Trophoblast cell (in vitro differentiated cells and primary cell): ENCODE measurements around the gene VPS39.
"Not testable (repeated sequence)": the region's sequence is repeated elsewhere in the genome, so short reads cannot be mapped to it uniquely, and the experiment has no call there.

ENCODE experiments used
- DNase-seq, 2 donors: peaks; one replicate each; pipeline ENCODE4 v3.0.0-alpha.2; 2016
- H2AFZ ChIP-seq: 2 replicates; pipeline ENCODE4 v1.6.1; 2013; ENCODE audit warnings: low read length, moderate library complexity, mild to moderate bottlenecking; ENCODE audit not compliant: insufficient read depth, poor library complexity
- H2AK5ac ChIP-seq: 2 replicates; pipeline ENCODE4 v1.6.1; 2013; ENCODE audit warnings: mild to moderate bottlenecking, low read length
- H2BK120ac ChIP-seq: 2 replicates; pipeline ENCODE4 v1.6.1; 2013; ENCODE audit warnings: low read length, mild to moderate bottlenecking, moderate library complexity; ENCODE audit not compliant: insufficient read depth, poor library complexity
- H2BK12ac ChIP-seq: 2 replicates; pipeline ENCODE4 v1.6.1; 2013; ENCODE audit warnings: mild to moderate bottlenecking, low read length, moderate library complexity
- H2BK5ac ChIP-seq: 2 replicates; pipeline ENCODE4 v1.6.1; 2013; ENCODE audit warnings: low read length, low read depth, moderate library complexity, mild to moderate bottlenecking; ENCODE audit not compliant: poor library complexity
- H3K14ac ChIP-seq: 2 replicates; pipeline ENCODE4 v1.6.1; 2013; ENCODE audit warnings: mild to moderate bottlenecking, low read length
- H3K18ac ChIP-seq: 2 replicates; pipeline ENCODE4 v1.6.1; 2013; ENCODE audit warnings: mild to moderate bottlenecking, low read length
- H3K23ac ChIP-seq: 2 replicates; pipeline ENCODE4 v1.6.1; 2013; ENCODE audit warnings: low read length
- H3K27ac ChIP-seq: 2 replicates; pipeline ENCODE4 v1.5.1; 2013; ENCODE audit warnings: low read depth, mild to moderate bottlenecking, inconsistent platforms, low read length, moderate library complexity
- H3K27me3 ChIP-seq: 2 replicates; pipeline ENCODE4 v1.6.1; 2013; ENCODE audit warnings: inconsistent platforms, mild to moderate bottlenecking, low read length, moderate library complexity; ENCODE audit not compliant: insufficient read depth
- H3K36me3 ChIP-seq, 2 experiments: 1 replicate in 1 of 2; 2 replicates in 1 of 2; pipeline ENCODE4 v1.6.1; 2013; ENCODE audit warnings: low read length in 2 of 2, mild to moderate bottlenecking in 2 of 2, moderate library complexity in 1 of 2; ENCODE audit not compliant: insufficient read depth in 2 of 2, control insufficient read depth in 1 of 2
- H3K4ac ChIP-seq: 2 replicates; pipeline ENCODE4 v1.6.1; 2013; ENCODE audit warnings: low read depth, mild to moderate bottlenecking, low read length, moderate library complexity
- H3K4me1 ChIP-seq, 2 experiments: 1 replicate in 1 of 2; 2 replicates in 1 of 2; pipeline ENCODE4 v1.6.1; 2013; ENCODE audit warnings: low read length in 2 of 2, mild to moderate bottlenecking in 2 of 2, moderate library complexity in 1 of 2; ENCODE audit not compliant: insufficient read depth in 2 of 2, control insufficient read depth in 1 of 2
- H3K4me2 ChIP-seq: 2 replicates; pipeline ENCODE4 v1.6.1; 2013; ENCODE audit warnings: inconsistent platforms, mild to moderate bottlenecking, low read length, moderate library complexity
- H3K4me3 ChIP-seq: 2 replicates; pipeline ENCODE4 v1.5.1; 2013; ENCODE audit warnings: mild to moderate bottlenecking, low read depth, low read length, inconsistent platforms
- H3K79me1 ChIP-seq: one replicate; pipeline ENCODE4 v1.6.1; 2013; ENCODE audit warnings: low read length
- H3K79me2 ChIP-seq: 2 replicates; pipeline ENCODE4 v1.6.1; 2013; ENCODE audit warnings: low read length, mild to moderate bottlenecking; ENCODE audit not compliant: control insufficient read depth, insufficient read depth, poor library complexity
- H3K9ac ChIP-seq: 2 replicates; pipeline ENCODE4 v1.6.1; 2013; ENCODE audit warnings: mild to moderate bottlenecking, low read length
- H3K9me3 ChIP-seq: 2 replicates; pipeline ENCODE4 v1.6.1; 2013; ENCODE audit warnings: low read depth, mild to moderate bottlenecking, control low read depth, inconsistent platforms, low read length; ENCODE audit not compliant: insufficient read depth
- H4K12ac ChIP-seq: 2 replicates; pipeline ENCODE4 v1.6.1; 2013; ENCODE audit warnings: low read depth, mild to moderate bottlenecking, low read length, moderate library complexity
- H4K8ac ChIP-seq: 2 replicates; pipeline ENCODE4 v1.6.1; 2013; ENCODE audit warnings: low read depth, mild to moderate bottlenecking, low read length, moderate library complexity
- H4K91ac ChIP-seq: one replicate; pipeline ENCODE4 v1.6.1; 2013; ENCODE audit warnings: low read depth, mild to moderate bottlenecking, low read length, moderate library complexity
- WGBS: extraction: QIAGEN DNeasy Blood & Tissue Kit; methylation state at CpG from one replicate; pipeline ENCODE4 v1.1.7; 2013; ENCODE audit warnings: missing lambda C conversion rate; ENCODE audit not compliant: insufficient read length, insufficient coverage; ENCODE audit errors: extremely low coverage; 5-methylcytosine and 5-hydroxymethylcytosine counted together

Gene VPS39

GRCh38 chr15:42233107-42233506 lies 25.0 kb upstream of the VPS39 start:
- no peak overlapping the region for H3K14ac ChIP-seq
- H3K79me2 ChIP-seq, result no peaks in the 10 kb centered on the region
- H2AK5ac ChIP-seq, result no peak overlapping the region
- H2AFZ ChIP-seq, result no peak overlapping the region
- H3K4me2 ChIP-seq, result no peak overlapping the region
- no peaks in the 10 kb centered on the region for H3K27me3 ChIP-seq
- no peak overlapping the region for H3K4me3 ChIP-seq
- no peaks in the 10 kb centered on the region for H3K4me1 ChIP-seq
- no peak overlapping the region for H3K9ac ChIP-seq
- no peak overlapping the region for H4K12ac ChIP-seq
- no peak overlapping the region for H2BK5ac ChIP-seq
- DNase-seq, result no peak
- H3K79me1 ChIP-seq, result no peaks in the 10 kb centered on the region
- no peaks in the 10 kb centered on the region for H3K9me3 ChIP-seq
- no peak overlapping the region for H4K8ac ChIP-seq
- no peak overlapping the region for H2BK120ac ChIP-seq
- no CpG with 5 or more reads among the region's 2 CpGs for WGBS
- no peak overlapping the region for H3K23ac ChIP-seq
- H3K4ac ChIP-seq, result no peak overlapping the region
- no peak overlapping the region for H2BK12ac ChIP-seq
- H3K36me3 ChIP-seq, result peaks cover 12 to 18% of the 10 kb centered on the region in 2 experiments
- no peak overlapping the region for H4K91ac ChIP-seq
- H3K27ac ChIP-seq, result no peak overlapping the region
- H3K18ac ChIP-seq, result no peak overlapping the region

DNA sequence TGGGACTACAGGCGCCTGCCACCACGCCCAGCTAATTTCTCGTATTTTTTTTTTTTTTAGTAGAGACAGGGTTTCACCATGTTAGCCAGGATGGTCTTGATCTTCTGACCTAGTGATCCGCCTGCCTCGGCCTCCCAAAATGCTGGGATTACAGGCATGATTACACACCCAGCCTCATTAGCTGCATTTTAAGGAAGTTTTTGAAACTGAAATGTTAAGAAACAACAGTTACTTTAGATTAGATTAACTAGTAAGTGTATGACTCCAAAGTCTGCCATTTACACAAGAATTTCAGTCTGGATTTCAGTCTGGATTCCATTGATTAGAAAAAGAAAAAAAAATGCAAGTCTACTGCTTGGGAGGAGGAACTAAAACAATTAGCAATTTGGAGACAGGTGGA lies 24.5 kb upstream of the VPS39 start:
- no peak overlapping the region for H3K23ac ChIP-seq
- no peak overlapping the region for H2AFZ ChIP-seq
- H2BK12ac ChIP-seq, result no peak overlapping the region
- no peak overlapping the region for H2AK5ac ChIP-seq
- no peak overlapping the region for H3K18ac ChIP-seq
- H2BK120ac ChIP-seq, result no peak overlapping the region
- peaks cover 12 to 17% of the 10 kb centered on the region in 2 experiments for H3K36me3 ChIP-seq
- H3K79me2 ChIP-seq, result no peaks in the 10 kb centered on the region
- no peak overlapping the region for H4K12ac ChIP-seq
- WGBS, result no CpG with 5 or more reads among the region's 5 CpGs
- H3K4me2 ChIP-seq, result no peak overlapping the region
- H4K8ac ChIP-seq, result no peak overlapping the region
- no peaks in the 10 kb centered on the region for H3K79me1 ChIP-seq
- H2BK5ac ChIP-seq, result no peak overlapping the region
- H3K4me3 ChIP-seq, result no peak overlapping the region
- H3K9me3 ChIP-seq, result no peaks in the 10 kb centered on the region
- DNase-seq, result peak; percentile 51 to 88
- no peaks in the 10 kb centered on the region for H3K27me3 ChIP-seq
- H3K27ac ChIP-seq, result no peak overlapping the region
- no peak overlapping the region for H3K4ac ChIP-seq
- no peaks in the 10 kb centered on the region for H3K4me1 ChIP-seq
- no peak overlapping the region for H3K9ac ChIP-seq
- no peak overlapping the region for H3K14ac ChIP-seq
- H4K91ac ChIP-seq, result no peak overlapping the region

GRCh38 chr15:42231088-42231487 lies 23.0 kb upstream of the VPS39 start:
- Histone ChIP-seq H3K23ac (no peak overlapping the region), H3K79me2 (no peaks in the 10 kb centered on the region), H3K9ac (no peak overlapping the region), H4K12ac (no peak overlapping the region), H4K8ac (no peak overlapping the region), H3K14ac (no peak overlapping the region), H3K9me3 (no peaks in the 10 kb centered on the region), H4K91ac (no peak overlapping the region), H3K79me1 (no peaks in the 10 kb centered on the region), H2AFZ (no peak overlapping the region), H3K4ac (no peak overlapping the region), H3K4me2 (no peak overlapping the region), H2BK5ac (no peak overlapping the region), H3K4me3 (no peak overlapping the region), H2BK12ac (no peak overlapping the region), H3K4me1 (no peaks in the 10 kb centered on the region), H3K27me3 (no peaks in the 10 kb centered on the region), H2AK5ac (no peak overlapping the region), H2BK120ac (no peak overlapping the region), H3K27ac (no peak overlapping the region), H3K18ac (no peak overlapping the region), H3K36me3 (peaks cover 14 to 17% of the 10 kb centered on the region in 2 experiments)
- no CpG with 5 or more reads among the region's 1 CpG for WGBS
- no peak for DNase-seq

DNA sequence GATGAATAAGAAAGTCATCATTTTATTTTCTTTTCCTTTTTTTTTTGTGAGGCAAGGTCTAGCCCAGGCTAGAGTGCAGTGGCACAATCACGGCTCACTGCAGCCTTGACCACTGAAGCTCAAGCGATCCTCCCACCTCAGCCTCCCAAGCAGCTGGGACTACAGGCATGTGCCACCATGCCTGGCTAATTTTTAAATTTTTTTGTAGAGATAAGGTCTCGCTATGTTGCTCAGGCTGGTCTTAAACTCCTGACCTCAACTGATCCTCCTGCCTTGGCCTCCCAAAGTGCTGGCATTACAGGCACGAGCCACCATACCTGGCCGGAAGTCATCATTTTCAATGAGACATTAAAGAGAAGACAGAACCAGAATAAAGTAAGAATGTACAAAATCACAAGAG lies 20.9 kb upstream of the VPS39 start:
- not testable (repeated sequence) for H4K8ac ChIP-seq, H3K4me1 ChIP-seq, H3K23ac ChIP-seq, H3K14ac ChIP-seq, H3K27me3 ChIP-seq, H3K18ac ChIP-seq, H3K9me3 ChIP-seq, H4K91ac ChIP-seq, H3K4me2 ChIP-seq, H3K27ac ChIP-seq, H2AFZ ChIP-seq, H2BK12ac ChIP-seq, H4K12ac ChIP-seq, H2AK5ac ChIP-seq, H3K79me1 ChIP-seq, H2BK120ac ChIP-seq, H3K79me2 ChIP-seq, H3K9ac ChIP-seq, H2BK5ac ChIP-seq, H3K4ac ChIP-seq, H3K4me3 ChIP-seq
- peaks cover 20 to 23% of the 10 kb centered on the region in 2 experiments for H3K36me3 ChIP-seq
- peak; percentile 59 to 71 for DNase-seq
- WGBS, result no CpG with 5 or more reads among the region's 5 CpGs
